Dermis lymphatic vessel endothelial cell (primary cell): ENCODE results near the gene OR1B1. TPM values are rescaled to one million over a fixed set of nuclear protein-coding genes. Genes with fewer than 3 reads are reported as not detected.

ENCODE experiments used
- total RNA-seq: library from RNA; depleted of rRNA; stranded (reverse); fragments of >200 nt; gene quantifications from 2 replicates; pipeline ENCODE4 v1.2.1, GENCODE V29; 2014

OR1B1 gene
- total RNA-seq: 0.17 and 0.33 TPM in 2 replicates

DNA sequence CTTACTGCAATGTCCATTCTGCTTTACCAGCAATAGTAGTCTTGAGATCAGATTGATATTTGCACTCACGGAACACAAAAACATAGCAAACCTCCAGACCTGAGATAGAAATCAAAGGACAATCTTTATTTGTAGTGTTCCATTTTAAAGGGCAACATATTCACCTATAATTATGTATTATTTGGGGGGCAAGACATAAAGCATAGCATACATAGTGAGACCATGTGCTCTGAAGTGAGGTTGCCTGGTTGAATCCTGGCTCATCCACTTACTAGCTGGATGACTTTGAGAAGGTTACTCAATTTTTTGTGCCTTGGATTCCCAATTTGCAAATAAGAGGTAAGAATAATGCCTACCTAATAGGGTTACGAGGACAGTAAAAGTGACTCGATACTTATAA lies at the start of gene OR1B1:
Gene OR1B1 (minus strand): TSS at position 101 of the 400 bp plus-strand sequence.

GRCh38 chr9:122661416-122661815 lies 4.0 kb upstream of the OR1B1 start, which contains the start of gene OR1L1:
OR1L1 (plus strand) TSS chr9:122661716; CDS start chr9:122661716, 0 bp downstream.

GRCh38 chr9:122614362-122614761 lies 43.1 kb downstream of the OR1B1 start, which contains the start of gene OR1Q1:
OR1Q1 (plus strand) TSS chr9:122614738; CDS start chr9:122614738, 0 bp downstream.

DNA sequence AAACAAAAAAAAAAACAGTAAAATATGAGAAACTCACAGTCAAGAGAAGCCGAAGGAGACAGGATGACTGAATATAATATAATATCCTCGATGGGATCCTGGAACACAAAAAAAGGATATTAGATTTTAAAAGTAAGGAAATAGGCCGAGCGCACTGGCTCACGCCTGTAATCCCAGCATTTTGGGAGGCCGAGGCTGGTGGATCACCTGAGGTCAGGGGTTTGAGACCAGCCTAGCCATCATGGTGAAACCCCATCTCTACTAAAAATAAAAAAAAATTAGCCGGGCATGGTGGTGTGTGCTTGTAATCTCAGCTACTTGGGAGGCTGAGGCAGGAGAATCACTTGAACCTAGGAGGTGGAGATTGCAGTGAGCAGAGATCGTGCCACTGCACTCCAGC lies 74.1 kb downstream of the OR1B1 start, which contains the start of gene OR1L8:
Gene OR1L8 (minus strand): TSS at position 101 of the 400 bp plus-strand sequence. CDS start 14,907 bp downstream, outside the sequence.

Other genes with a start within 250 kb of the OR1B1 start
- gene OR1J1, start 179.7 kb downstream of the OR1B1 start, total RNA-seq: not detected in 2 replicates
- not detected in 2 replicates for gene OR1J2, start 146.8 kb downstream of the OR1B1 start, total RNA-seq
- not detected in 2 replicates for gene OR1J4, start 138.5 kb downstream of the OR1B1 start, total RNA-seq
- gene OR1N1, start 130.3 kb downstream of the OR1B1 start, total RNA-seq: not detected in 2 replicates
- gene OR1N2, start 104.5 kb downstream of the OR1B1 start, total RNA-seq: not detected in 2 replicates
- gene OR1L8, start 74.2 kb downstream of the OR1B1 start, total RNA-seq: 0.43 and 0.69 TPM in 2 replicates
- gene OR1Q1, start 42.9 kb downstream of the OR1B1 start, total RNA-seq: not detected in 2 replicates
- gene OR1L1, start 4.1 kb upstream of the OR1B1 start, total RNA-seq: not detected in 2 replicates
- not detected in 2 replicates for gene OR1L3, start 17.5 kb upstream of the OR1B1 start, total RNA-seq
- not detected in 2 replicates for gene OR1L4, start 66.4 kb upstream of the OR1B1 start, total RNA-seq
- not detected in 2 replicates for gene OR1L6, start 84.7 kb upstream of the OR1B1 start, total RNA-seq
- gene OR5C1, start 131.3 kb upstream of the OR1B1 start, total RNA-seq: not detected in 2 replicates
- not detected in 2 replicates for gene OR1K1, start 142.5 kb upstream of the OR1B1 start, total RNA-seq
- 120 and 138 TPM in 2 replicates for gene PDCL, start 171.0 kb upstream of the OR1B1 start, total RNA-seq
- 99.0 and 103 TPM in 2 replicates for gene RC3H2, start 247.7 kb upstream of the OR1B1 start, total RNA-seq